NT2/D1 (cell line): ENCODE measurements around the gene ARHGAP12.

Experiments used
- SUZ12 ChIP-seq: IDR thresholded peaks from 2 replicates; pipeline ENCODE4 v1.6.1; 2011; ENCODE audit not compliant: insufficient read length, insufficient read depth; ENCODE audit errors: extremely low read depth
- YY1 ChIP-seq: IDR thresholded peaks from 2 replicates; pipeline ENCODE4 v1.6.1; 2011; ENCODE audit not compliant: insufficient read length, insufficient read depth
- ZNF274 ChIP-seq: IDR thresholded peaks from 2 replicates; pipeline ENCODE4 v1.6.1; 2011; ENCODE audit warnings: mild to moderate bottlenecking, low read depth, low read length

DNA sequence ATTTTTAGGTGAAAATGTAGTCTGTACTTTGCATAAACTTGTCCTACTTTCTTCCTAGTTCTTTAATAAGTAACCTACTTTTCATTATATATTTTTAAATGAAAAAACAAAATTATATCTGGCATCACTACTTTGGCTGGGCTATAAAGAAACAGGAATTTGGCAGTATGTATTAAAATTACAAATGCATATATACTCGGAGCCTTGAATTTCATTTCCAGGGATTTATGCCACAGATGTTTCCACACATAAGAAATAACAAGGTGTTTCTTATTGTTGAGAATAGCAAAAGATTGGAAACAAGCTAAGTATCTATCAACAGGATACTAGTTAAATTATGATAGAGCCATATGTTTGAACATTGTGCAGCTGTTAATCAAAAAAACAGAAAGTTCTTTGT, 2.2 kb upstream of the ARHGAP12 start:
- no peak for TF ChIP-seq SUZ12
- no peak for TF ChIP-seq YY1
- TF ChIP-seq ZNF274: no peak
